Hepatic stellate cell (primary cell): ENCODE measurements around the gene RAB44.

ENCODE experiments used
- DNase-seq: peaks from one replicate; pipeline ENCODE4 v3.0.0; 2011; ENCODE audit warnings: low spot score

RAB44 gene

GRCh38 chr6:36669002-36669401, 28.6 kb upstream of the RAB44 start:
- DNase-seq = no peak

GRCh38 chr6:36670271-36670670, 27.4 kb upstream of the RAB44 start:
- no peak for DNase-seq

GRCh38 chr6:36671687-36672375, 25.8 kb upstream of the RAB44 start:
- no peak for DNase-seq

- DNase-seq = no peak
Observed at GRCh38 chr6:36673882-36674281, 23.7 kb upstream of the RAB44 start.

- DNase-seq = no peak
Observed at GRCh38 chr6:36674942-36675341, 22.7 kb upstream of the RAB44 start.

GRCh38 chr6:36676141-36677058, 21.2 kb upstream of the RAB44 start:
- no peak for DNase-seq

GRCh38 chr6:36677059-36677749, 20.4 kb upstream of the RAB44 start:
- no peak for DNase-seq

GRCh38 chr6:36677753-36678487, 19.7 kb upstream of the RAB44 start:
- no peak for DNase-seq

- DNase-seq = peak; percentile 87
Observed at GRCh38 chr6:36678488-36679042, 19.1 kb upstream of the RAB44 start, which contains the start of gene CDKN1A. TSS of gene CDKN1A (plus strand) at chr6:36678714. CDS start at chr6:36684102, 5,388 bp downstream.

GRCh38 chr6:36679043-36679833, 18.4 kb upstream of the RAB44 start:
- no peak for DNase-seq

GRCh38 chr6:36682328-36683144, 15.1 kb upstream of the RAB44 start:
- no peak for DNase-seq

GRCh38 chr6:36683145-36683655, 14.4 kb upstream of the RAB44 start:
- no peak for DNase-seq

- DNase-seq = no peak
Observed at GRCh38 chr6:36683656-36684446, 13.8 kb upstream of the RAB44 start.

GRCh38 chr6:36684447-36684812, 13.2 kb upstream of the RAB44 start:
- DNase-seq = no peak

- DNase-seq = no peak
Observed at GRCh38 chr6:36685166-36685924, 12.3 kb upstream of the RAB44 start.

- no peak for DNase-seq
Observed at GRCh38 chr6:36685926-36686667, 11.5 kb upstream of the RAB44 start.
